Measurements from ENCODE around the gene PLCH2. TPM values are rescaled to one million over a fixed set of nuclear protein-coding genes. Genes with fewer than 3 reads are reported as not detected.

Gene PLCH2
- total RNA-seq, 2 experiments from 2014 or later = 1.4 to 2.2 TPM

GRCh38 chr1:2474104-2474844 lies 1.8 kb upstream of the PLCH2 start:
- Histone ChIP-seq H4K20me1 (ENCODE audit: insufficient read depth, low read length) (no peaks in the 10 kb centered on the region; the same call in 1 of the 2 replicates), H3K36me3 (ENCODE audit: insufficient read depth, low read length) (no peaks in the 10 kb centered on the region), H3K4me2 (ENCODE audit: low read length) (no peak overlapping the region), H3K79me2 (ENCODE audit: insufficient read depth, low read depth, low read length) (no peaks in the 10 kb centered on the region), H2AFZ (ENCODE audit: low read length) (no peak overlapping the region), H3K9me3 (ENCODE audit: low read length) (no peaks in the 10 kb centered on the region), H3K9me2 (ENCODE audit: insufficient read depth, low read length) (no peaks in the 10 kb centered on the region), H3K4me3 (ENCODE audit: low read depth, low read length, poor library complexity, severe bottlenecking) (no peak overlapping the region), H3K27ac (ENCODE audit: low read depth, low read length, poor library complexity, severe bottlenecking) (no peak overlapping the region), H3K4me1 (ENCODE audit: insufficient read depth, low read length, poor library complexity, severe bottlenecking) (no peaks in the 10 kb centered on the region)
- TF ChIP-seq EZH2phosphoT487 (IDR thresholded peaks at IDR 0.05; ENCODE audit: borderline replicate concordance, low read depth, low read length) (no peak), CTCF (conservative IDR thresholded peaks at IDR 0.05; ENCODE audit: low read length) (no peak)
- CTCF ChIA-PET (ENCODE audit: unreplicated experiment) = no interaction called here
- POLR2A ChIA-PET = interaction anchor here (0.6 kb wide), 1 partner anchor 486 kb away, joined by 5 read pairs; no protein-coding TSS in a partner anchor
- DNase-seq (ENCODE audit: low spot score) = no peak
- no TSS peak for BruUV-seq (replicated peaks)
- intact Hi-C loops (cut with micrococcal nuclease; ENCODE audit: unreplicated experiment) = no loop called here

DNA sequence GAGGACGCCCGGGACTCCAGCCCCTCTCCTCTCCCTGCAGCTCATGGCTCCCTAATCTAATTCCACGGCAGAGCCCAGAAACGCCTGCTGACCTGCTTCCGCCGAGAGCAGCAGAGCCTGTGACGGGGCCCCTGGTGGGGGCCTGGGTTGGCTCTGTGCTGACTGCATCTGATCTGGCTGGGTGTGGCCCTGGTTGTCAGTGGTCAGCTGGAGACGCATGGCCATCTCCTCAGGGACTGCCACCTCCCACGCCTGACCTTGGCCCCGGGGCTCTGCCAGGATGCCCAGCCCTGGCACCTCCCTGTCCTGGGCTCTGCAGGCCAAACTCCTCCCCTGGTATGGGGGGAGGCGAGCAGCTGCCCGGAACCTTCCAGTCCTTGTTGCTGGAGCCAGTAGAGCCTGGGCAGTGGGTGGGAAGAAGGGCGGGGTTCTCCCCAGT lies 1.1 kb upstream of the PLCH2 start:
- Histone ChIP-seq H3K27ac (ENCODE audit: low read depth, low read length, poor library complexity, severe bottlenecking) (no peak overlapping the region), H3K9me3 (ENCODE audit: low read length) (no peaks in the 10 kb centered on the region), H3K36me3 (ENCODE audit: insufficient read depth, low read length) (no peaks in the 10 kb centered on the region), H4K20me1 (ENCODE audit: insufficient read depth, low read length) (no peaks in the 10 kb centered on the region; the same call in 1 of the 2 replicates), H3K4me1 (ENCODE audit: insufficient read depth, low read length, poor library complexity, severe bottlenecking) (no peaks in the 10 kb centered on the region), H3K9me2 (ENCODE audit: insufficient read depth, low read length) (no peaks in the 10 kb centered on the region), H3K79me2 (ENCODE audit: insufficient read depth, low read depth, low read length) (no peaks in the 10 kb centered on the region), H3K4me2 (ENCODE audit: low read length) (no peak overlapping the region), H2AFZ (ENCODE audit: low read length) (no peak overlapping the region), H3K4me3 (ENCODE audit: low read depth, low read length, poor library complexity, severe bottlenecking) (no peak overlapping the region)
- DNase-seq (ENCODE audit: low spot score) = no peak
- ChIA-PET CTCF (ENCODE audit: unreplicated experiment) (no interaction called here), POLR2A (no interaction called here)
- intact Hi-C loops (cut with micrococcal nuclease; ENCODE audit: unreplicated experiment) = no loop called here
- TF ChIP-seq EZH2phosphoT487 (IDR thresholded peaks at IDR 0.05; ENCODE audit: borderline replicate concordance, low read depth, low read length) (no peak), CTCF (conservative IDR thresholded peaks at IDR 0.05; ENCODE audit: low read length) (no peak)
- no TSS peak for BruUV-seq (replicated peaks)

GRCh38 chr1:2475571-2475970 lies 518 bp upstream of the PLCH2 start:
- no TSS peak for BruUV-seq (replicated peaks)
- Histone ChIP-seq H3K4me3 (ENCODE audit: low read depth, low read length, poor library complexity, severe bottlenecking) (no peak overlapping the region), H3K36me3 (ENCODE audit: insufficient read depth, low read length) (no peaks in the 10 kb centered on the region), H3K4me2 (ENCODE audit: low read length) (no peak overlapping the region), H4K20me1 (ENCODE audit: insufficient read depth, low read length) (no peaks in the 10 kb centered on the region; the same call in 1 of the 2 replicates), H3K27ac (ENCODE audit: low read depth, low read length, poor library complexity, severe bottlenecking) (no peak overlapping the region), H3K4me1 (ENCODE audit: insufficient read depth, low read length, poor library complexity, severe bottlenecking) (no peaks in the 10 kb centered on the region), H2AFZ (ENCODE audit: low read length) (no peak overlapping the region), H3K9me2 (ENCODE audit: insufficient read depth, low read length) (no peaks in the 10 kb centered on the region), H3K79me2 (ENCODE audit: insufficient read depth, low read depth, low read length) (no peaks in the 10 kb centered on the region), H3K9me3 (ENCODE audit: low read length) (no peaks in the 10 kb centered on the region)
- ChIA-PET CTCF (ENCODE audit: unreplicated experiment) (no interaction called here), POLR2A (no interaction called here)
- DNase-seq (ENCODE audit: low spot score) = no peak
- no peak for TF ChIP-seq EZH2phosphoT487 (IDR thresholded peaks at IDR 0.05; ENCODE audit: borderline replicate concordance, low read depth, low read length)
- no peak for TF ChIP-seq CTCF (conservative IDR thresholded peaks at IDR 0.05; ENCODE audit: low read length)
- intact Hi-C loops (cut with micrococcal nuclease; ENCODE audit: unreplicated experiment) = no loop called here
